GM18508 (cell line): ENCODE results near the gene FRMD6.

Experiments
- ATAC-seq: cut with Tn5 transposase; IDR thresholded peaks from one replicate; pipeline ENCODE4 v1.9.1; 2021; ENCODE audit warnings: moderate number of reproducible peaks; ENCODE audit not compliant: insufficient read depth, unreplicated experiment

FRMD6 gene

DNA sequence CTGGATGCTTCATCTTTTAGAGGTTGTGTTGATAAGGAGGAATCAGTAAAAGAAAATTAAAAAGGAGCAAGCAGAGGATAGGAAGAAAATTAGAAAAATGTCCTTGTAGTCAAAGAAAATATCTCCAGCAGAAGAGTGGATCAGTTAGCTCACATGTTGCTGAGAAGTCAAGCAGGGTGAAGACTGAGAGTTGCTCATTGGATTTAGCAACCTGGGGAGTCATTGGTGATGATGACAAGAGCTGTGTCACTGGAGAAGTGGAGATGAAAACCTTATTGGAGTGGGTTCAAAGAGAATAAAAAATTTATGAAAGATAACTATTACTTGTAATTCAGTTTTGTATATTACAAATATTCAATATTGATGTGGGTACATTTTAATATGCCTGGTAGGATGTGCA is 9.8 kb downstream of the FRMD6 start:
- no peak for ATAC-seq

DNA sequence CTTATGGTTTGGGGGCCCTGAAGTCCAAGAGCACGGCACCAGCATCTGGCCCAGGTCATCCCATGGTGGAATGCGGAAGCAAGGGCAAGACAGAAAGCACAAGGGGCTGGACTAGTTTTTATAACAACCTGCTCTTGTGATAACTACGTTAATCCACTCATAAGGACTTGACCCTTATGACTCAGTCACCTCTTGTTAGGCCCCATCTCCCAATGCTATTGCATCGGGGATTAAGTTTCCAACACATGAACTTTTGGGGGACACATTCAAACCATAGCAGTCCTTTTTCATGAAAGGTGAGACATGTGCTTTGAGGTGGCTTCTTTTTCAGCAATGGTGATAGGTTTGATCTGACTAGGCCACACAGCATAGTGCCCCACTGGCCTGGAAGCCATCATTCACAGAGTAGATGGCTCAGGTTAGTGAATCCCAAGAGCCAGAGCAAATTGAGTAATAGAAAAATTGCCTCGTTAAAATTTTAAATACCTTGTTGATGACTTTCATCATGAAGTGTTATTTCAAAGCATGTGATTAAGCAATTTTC is 12.1 kb downstream of the FRMD6 start:
- no peak for ATAC-seq

DNA sequence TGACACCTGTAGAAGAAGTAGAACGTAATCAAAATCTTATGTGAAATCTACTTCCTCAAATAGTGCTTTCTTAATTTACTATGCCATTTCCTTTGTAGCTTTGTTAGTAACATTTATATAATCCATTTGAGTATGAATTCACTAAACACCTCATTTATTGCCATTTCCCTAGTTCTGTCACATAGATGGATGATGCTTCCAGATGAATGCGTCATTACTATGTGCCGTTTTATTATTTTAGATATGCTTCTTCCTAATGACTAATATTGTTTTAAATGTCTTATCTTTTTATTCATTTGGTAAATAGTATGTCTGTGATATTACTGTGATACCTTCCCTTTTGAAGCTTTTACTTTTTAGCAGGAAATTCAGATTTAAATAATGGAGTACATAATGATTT is 14.4 kb downstream of the FRMD6 start:
- ATAC-seq: no peak

DNA sequence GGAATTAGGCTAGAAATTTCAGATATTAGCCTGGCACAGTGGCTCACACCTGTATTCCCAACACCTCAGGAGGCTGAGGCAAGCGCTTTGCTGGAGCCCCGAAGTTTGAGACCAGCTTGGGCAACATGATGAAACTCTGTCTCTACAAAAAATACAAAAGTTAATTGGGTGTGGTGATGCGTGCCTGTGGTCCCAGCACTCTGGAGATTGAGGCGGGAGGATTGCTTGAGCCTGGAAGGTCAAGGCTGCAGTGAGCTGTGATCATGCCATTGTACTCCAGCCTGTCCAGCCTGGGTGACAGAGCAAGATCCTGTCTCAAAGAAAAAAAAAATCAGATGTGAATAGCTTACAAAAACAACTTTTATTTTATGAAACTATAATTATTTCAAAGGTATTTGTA is 15.1 kb downstream of the FRMD6 start:
- no peak for ATAC-seq

DNA sequence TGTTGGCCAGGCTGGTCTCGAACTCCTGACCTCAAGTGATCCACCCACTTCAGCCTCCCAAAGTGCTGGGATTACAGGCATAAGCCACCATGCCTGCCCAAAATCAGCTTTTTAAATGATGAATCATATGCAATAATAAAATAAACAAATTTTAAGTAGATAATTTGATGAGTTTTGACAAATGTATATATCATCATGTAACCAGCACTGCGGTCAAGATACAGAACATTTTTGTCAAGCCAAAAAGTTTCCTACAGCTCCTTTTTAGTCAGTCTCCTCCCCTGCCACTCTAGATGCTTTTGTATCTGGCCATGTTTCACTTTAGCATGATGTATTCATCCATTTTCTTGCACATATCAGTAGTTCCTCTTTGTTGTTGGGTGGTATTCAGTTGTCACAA is 17.2 kb downstream of the FRMD6 start:
- ATAC-seq: no peak

DNA sequence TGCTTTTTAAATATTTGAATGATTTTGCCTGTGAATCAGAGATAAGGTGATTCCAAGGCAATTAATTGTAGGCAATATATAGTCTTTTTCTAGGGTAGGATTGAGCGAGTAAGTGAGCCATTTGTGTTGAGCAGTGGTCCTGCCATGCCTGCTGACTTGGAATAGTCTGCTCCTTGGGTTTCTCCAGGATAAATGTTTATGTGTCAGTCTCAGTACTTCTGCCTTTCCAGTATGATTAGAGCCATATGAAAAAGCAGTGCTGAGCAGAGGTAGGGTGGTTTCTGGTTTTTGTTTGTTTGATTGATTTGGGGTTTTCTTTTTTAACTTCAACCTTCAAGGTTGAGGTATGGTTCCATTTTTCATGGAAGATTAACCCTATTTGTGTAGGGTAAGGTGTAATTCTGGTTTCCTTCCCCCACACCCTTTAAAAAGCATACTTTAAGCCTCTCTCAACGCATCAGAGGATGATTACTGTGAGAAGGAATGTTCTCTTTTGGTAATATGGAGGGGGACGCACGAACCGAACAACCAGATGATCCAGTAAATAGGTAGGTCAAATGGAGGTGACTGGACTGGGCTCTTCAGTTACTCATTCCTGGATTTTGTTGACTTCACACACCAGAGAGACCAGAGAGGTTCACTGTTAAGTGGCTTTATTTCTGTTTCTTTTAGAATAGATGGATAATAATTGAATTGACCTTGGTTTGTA is 22.7 kb downstream of the FRMD6 start:
- ATAC-seq: no peak

DNA sequence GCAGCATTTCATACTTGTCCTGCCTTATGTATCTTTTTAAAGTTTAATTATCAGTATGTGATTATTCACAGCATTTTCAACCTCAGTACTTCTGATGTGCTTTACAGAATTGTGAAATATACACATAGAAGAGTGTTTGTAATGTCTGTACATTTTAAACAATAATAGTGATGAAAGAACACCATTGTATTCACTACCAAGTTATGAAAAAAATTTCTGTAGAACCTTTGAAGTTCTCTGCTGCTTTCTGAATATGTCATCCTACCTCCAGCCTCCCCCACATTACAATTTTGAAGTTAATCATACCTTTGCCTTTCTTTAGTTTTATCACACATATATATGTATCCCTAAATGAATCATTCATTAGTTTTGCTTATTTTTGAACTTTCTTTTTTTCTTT is 24.8 kb downstream of the FRMD6 start:
- ATAC-seq: no peak

DNA sequence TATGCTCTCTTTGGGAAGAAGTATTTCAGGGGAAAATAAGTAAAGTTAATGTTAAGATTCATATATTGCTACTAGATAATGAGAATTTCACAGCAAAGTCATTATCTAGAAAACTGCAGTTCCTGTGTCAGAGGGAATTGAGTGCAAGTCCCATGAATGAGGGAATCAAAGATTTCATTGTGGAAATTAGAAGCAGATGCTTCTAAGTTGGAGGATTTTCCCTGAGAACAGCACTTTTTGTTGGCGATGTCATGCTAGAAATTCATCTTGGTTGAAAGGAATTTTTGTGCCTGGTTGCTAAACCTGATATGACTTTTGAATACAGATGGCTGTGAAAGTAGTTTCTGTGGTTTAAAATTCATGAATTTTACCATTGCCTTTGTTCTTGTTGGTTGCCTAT is 25.6 kb downstream of the FRMD6 start:
- no peak for ATAC-seq

DNA sequence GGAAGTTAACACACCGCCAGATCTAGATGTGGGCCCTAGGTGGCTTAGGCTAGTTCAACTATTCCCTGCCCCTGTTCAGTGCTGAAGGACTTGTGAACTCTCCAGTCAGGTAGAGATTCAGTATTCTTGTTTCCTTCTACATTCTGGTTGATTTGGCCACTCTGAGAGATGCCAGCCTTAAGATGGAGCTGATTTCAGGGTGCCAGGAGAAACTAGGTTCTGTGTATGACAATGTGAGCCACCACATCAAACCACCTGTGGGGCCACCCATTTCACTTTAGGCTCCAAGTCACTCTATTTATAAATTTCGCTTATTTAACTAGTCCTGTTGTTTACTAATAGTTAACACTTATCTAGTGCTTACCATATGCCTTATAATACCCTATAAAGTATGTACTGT is 26.0 kb downstream of the FRMD6 start:
- no peak for ATAC-seq

DNA sequence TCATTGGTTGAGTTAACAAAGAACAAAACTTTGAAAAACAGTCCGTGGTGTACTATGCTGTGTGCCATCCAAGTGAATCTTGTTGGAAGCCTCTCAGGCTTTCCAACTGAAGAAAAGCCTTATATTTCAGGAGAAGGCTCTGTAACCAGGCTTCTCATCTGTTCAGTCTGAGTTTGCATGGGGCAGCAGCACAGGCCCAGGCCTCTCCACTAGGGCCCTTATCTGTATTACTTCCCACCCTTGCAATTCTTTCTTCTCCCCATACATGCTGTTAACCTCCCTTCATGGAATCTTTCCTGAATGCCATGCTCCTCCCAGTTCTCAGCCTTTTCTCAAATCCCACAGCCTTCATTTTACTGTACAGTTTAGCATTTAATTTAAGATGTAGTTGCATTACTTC is 28.3 kb downstream of the FRMD6 start:
- no peak for ATAC-seq

DNA sequence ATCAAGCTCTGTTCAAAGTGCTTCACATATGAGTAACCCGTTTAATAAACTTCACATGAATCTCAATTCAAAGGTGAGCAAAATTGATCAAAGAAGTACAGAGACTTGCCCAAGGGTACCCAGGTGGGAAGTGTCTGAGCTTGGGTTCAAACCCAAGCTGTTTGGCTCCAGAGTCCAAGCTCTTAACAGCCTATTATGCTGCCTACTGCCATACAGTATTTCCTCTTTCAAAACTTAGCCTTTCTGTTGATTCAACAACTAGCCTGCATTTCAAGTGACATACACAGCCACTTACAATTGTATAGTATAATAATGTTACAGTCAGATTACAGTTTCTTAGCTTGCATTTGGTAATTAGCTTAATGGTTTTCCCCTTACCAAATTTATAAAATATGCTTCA is 29.7 kb downstream of the FRMD6 start:
- ATAC-seq: no peak

DNA sequence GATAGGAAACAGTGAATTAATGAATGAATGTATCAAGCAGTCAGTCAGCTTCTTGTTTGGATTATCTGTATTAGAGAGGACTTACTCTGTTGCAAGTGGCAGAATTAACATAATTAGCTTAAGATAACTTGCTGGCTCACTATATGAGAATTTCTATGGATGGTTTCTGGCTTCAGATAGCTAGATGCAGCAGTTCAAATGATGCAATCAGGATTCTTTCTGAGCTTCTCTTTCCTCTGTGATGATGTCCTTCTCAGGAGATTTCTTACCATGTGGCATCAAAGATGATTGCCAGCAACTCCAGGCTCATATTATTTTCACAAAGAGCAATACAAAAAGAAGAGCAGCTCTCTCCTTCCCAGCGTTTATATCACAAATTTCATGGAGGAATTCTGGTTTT is 30.7 kb downstream of the FRMD6 start:
- ATAC-seq: no peak

DNA sequence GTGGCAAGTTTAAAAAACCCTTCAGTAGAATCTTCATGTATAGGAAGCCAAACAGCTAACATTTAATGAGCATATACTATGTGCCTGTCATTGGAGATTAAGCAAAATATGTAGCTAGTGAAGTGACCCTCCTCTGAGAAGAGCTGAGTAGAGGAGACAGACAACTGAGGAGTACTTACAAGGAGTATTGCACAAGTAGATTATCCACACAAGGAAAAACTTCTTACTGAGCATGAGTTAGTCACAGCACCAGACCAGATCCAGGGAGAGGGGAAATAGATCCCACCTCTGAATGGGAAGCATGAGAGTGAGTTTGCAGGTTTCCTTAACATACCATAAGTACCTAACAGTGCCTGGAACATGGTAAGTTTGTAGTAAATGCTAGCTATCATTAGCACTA is 33.0 kb downstream of the FRMD6 start:
- ATAC-seq: no peak

DNA sequence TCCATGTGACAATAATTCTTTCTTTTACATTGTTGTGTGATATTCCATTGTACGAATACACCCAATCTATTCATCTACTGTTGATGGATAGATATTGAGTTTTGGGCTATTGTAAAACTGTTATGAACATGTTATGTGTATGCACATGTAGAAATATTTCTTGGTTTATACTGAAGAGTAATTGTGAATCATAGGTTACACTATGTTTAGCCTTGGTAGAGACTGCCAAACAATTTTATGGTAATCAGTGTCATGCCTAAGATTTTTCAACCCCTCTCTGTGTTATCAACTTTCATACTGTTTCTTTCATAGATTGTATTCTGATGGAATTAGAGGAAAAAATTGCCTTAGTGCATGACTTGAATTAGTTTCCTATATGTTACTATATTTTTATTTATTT is 39.5 kb downstream of the FRMD6 start:
- ATAC-seq: no peak

DNA sequence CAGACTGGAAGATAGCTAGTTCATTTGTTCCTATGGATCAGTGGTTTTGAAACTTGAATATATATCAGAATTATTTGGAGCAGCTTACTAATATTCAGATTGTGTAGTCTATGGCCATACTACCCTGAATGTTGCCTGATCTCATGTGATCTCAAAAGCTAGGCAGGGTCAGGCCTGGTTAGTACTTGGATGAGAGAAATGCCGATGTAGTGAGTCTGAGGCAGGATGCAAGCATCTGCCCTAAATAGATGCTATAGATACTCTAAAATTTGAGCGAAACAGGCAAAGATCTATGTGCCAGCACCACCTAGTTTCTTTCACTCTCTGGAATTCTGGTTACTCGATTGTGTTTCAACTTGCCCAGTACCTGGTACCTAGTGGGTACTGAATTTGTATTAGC is 40.9 kb downstream of the FRMD6 start:
- ATAC-seq: no peak

DNA sequence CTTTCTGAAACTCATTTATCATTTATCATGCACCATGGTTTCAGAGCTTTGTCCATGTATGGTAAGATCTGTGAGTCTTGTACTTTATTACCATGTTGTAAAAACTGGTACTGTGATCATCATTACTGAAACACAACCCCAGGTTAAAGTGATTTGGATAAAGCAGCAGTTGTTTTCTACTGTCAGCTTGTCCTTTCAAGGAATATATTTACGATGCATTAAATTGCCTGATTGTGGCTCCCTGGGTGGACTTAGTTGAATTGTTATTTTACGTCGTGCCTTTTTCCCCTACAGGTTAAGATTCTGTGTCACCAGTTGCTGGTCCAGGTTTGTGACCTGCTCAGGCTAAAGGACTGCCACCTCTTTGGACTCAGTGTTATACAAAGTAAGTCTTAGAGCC is 46.1 kb downstream of the FRMD6 start:
- no peak for ATAC-seq

DNA sequence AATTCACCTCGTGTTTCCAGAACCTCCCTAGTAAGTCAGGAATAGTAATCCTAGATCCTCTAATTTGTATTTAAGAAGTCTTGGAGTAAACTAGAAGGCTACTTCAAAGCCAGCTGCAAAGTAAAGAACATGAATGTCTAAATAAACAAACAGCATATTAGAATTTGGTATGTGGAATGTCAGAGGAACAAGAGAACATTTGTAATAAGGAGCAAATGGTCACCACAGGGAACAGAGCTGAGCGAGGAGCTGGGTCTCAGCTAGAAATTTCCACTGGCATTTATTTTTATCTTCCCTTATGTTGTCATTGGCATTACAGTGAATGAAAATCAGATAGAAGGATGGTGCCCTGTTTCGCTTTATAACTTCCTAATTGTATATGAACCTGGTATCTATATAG is 50.2 kb downstream of the FRMD6 start:
- ATAC-seq: no peak

DNA sequence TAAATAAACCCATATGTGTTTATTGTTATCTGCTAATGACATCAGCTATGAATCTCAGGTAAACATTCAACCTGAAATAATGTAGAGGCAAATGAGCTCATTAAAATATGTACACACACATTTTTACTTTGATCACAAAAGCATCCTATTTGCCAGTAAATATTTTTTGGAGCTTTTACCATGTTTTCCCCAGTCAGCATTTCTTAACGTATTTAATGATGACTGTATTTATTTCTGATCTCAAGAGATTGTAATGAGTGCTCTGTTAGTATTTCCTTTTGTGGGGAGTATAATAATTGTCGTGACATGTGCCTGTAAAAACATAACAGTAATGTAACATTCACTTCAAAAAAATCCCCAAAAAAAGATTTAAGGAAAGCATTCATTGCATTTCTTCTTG is 52.1 kb downstream of the FRMD6 start:
- ATAC-seq: no peak

DNA sequence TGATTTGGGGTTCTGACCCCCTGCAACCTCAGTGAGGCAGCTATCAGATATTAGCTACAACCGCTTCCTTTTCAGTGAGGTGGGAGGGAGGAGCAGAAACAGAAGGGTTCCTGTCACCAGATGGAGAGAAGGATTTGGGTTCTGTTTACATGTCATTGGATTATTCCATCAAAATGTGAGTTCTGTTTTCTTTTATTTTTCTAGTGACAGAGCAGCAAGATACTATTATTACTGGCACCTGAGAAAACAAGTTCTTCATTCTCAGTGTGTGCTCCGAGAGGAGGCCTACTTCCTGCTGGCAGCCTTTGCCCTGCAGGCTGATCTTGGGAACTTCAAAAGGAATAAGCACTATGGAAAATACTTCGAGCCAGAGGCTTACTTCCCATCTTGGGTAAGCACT is 52.8 kb downstream of the FRMD6 start:
- ATAC-seq: no peak

DNA sequence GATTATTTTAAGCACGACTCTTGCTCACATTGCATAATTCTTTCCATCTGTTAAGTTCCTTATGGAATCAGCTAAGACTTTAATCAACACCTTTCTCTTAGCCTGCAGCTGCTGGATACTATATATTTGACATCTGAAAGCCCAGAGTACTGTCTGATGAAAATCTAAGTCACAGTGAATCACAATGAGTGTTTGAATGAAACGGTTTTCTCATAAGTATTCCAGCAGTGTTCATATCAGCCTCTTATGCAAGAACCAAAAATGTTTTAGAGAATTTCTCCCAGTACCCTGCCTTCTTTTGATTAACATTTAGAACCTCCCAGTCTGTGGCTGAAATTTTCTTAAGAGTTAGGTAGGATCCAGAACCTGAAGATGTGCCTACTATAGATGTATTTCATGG is 55.6 kb downstream of the FRMD6 start:
- ATAC-seq: no peak

DNA sequence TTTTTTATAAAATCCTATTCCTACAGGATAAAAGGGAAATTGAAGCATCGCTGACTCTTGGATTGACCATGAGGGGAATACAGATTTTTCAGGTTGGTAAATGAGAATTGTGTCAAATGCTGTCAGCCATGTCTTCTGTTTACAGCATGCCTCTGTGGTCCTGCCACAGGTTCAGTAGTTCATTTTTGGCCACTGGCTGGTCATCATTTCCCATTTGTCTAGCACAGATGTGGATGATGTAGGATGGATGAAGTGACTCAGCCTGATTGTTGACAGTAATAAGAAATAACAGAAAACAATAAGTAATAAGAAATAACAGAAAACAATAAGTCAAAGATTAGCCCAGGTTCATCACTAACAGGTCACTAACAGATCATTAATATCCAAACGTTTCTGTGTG is 59.8 kb downstream of the FRMD6 start:
- ATAC-seq: no peak

DNA sequence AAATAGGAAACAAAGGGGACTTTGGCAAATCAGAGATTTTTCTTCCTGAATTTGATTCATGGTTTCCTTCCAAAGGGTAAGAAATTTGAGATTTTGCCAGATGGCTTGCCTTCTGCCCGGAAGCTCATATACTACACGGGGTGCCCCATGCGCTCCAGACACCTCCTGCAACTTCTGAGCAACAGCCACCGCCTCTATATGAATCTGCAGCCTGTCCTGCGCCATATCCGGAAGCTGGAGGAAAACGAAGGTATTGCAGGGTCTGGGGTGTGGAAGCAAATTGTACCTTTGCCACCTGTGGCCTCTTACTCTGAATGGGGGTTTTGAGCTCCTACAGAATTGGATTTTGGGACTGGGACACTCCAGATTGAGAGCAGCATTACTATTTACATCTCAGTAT is 63.5 kb downstream of the FRMD6 start:
- no peak for ATAC-seq

DNA sequence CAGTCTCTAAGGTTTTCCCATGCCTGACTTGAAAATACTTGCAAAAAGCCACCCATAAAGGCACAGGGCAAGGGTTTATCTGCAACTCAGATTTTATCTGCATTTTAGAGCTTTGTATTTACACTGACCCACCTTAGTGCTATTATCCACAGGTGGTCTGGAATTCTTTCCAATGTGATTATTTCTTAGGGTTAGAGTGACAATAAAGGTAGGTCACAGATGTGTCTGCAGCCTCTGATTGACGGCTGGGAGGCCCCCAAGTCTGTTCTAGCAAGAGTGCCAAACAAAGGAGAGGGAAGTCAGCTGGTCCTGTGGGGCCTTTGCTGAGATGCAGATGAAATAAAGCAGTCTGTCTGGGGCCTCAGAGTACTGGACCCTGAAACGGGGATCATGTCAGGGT is 64.0 kb downstream of the FRMD6 start:
- ATAC-seq: no peak
